ENCODE results near the gene PYM1.

Gene PYM1

DNA sequence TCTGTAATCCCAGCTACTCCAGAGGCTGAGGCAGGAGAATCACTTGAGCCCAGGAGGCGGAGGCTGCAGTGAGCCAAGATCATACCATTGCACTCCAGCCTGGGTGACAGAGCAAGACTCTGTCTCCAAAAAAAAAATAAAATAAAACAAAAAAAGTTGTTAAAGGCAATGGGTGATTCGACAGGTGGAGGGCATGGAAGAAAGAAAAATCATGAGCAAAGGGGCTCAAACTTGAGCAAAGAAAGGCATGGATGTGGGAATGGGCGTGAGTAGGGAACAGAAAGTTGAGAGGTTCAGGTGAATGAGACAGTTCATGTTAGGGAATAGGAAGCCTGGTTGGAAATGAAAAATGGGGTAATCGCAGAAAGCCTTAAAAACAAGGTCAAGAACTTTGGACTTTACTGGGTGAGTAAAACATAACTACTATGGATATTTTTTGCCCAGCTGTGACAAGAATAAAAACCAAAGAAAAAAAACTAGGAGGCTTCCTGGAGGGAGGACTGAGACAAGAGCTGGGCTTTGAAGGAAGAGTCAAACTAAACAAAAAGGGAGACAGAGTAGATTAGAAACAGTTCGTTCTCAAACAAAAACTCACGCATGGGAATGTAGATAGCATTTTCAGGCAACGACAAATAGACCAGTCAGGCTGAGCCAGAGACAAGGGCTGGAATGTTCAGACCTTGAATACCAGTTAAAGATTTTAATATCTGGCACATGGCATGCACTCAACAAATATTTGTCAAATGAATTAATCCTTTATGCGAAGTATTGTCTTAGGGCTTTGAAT lies 18.8 kb downstream of the PYM1 start:
- H3K27ac ChIP-seq (ENCODE audit: low read depth, low read length), result no peak overlapping the region
- no peak overlapping the region for H2BK5ac ChIP-seq (ENCODE audit: low read depth, low read length, poor library complexity)
- no peaks in the 10 kb centered on the region for H3K4me1 ChIP-seq (ENCODE audit: control insufficient read depth in 1 of 2, insufficient read depth in 2 of 2, low read length in 2 of 2)
- H3K18ac ChIP-seq (ENCODE audit: low read length), result no peak overlapping the region
- no peak overlapping the region for H4K8ac ChIP-seq (ENCODE audit: low read depth, low read length)
- no peak overlapping the region for H3K4me2 ChIP-seq (ENCODE audit: low read length)
- H4K91ac ChIP-seq (ENCODE audit: low read depth, low read length), result no peak overlapping the region
- H3K4ac ChIP-seq (ENCODE audit: low read depth, low read length), result no peak overlapping the region
- H3K4me3 ChIP-seq (ENCODE audit: low read depth, low read length), result no peak overlapping the region
- H2BK12ac ChIP-seq (ENCODE audit: low read length), result no peak overlapping the region
- H3K79me1 ChIP-seq (ENCODE audit: low read length), result no peaks in the 10 kb centered on the region
- no peak overlapping the region for H2AFZ ChIP-seq (ENCODE audit: insufficient read depth, low read length, poor library complexity)
- WGBS (ENCODE audit: extremely low coverage, insufficient coverage, insufficient read length), result no CpG with 5 or more reads among the region's 8 CpGs
- no peaks in the 10 kb centered on the region for H3K27me3 ChIP-seq (ENCODE audit: insufficient read depth, low read length)
- peaks cover 2% of the 10 kb centered on the region for H3K79me2 ChIP-seq (ENCODE audit: control insufficient read depth, insufficient read depth, low read length, poor library complexity)
- no peak overlapping the region for H3K23ac ChIP-seq (ENCODE audit: low read length)
- H3K14ac ChIP-seq (ENCODE audit: low read length), result no peak overlapping the region
- no peaks in the 10 kb centered on the region for H3K9me3 ChIP-seq (ENCODE audit: insufficient read depth, low read depth, low read length)
- no peak overlapping the region for H4K12ac ChIP-seq (ENCODE audit: low read depth, low read length)
- H2BK120ac ChIP-seq (ENCODE audit: insufficient read depth, low read length, poor library complexity), result no peak overlapping the region
- H3K9ac ChIP-seq (ENCODE audit: low read length), result no peak overlapping the region
- H3K36me3 ChIP-seq (ENCODE audit: control insufficient read depth in 1 of 2, insufficient read depth in 2 of 2, low read length in 2 of 2), result peaks cover 2 to 16% of the 10 kb centered on the region in 2 experiments
- DNase-seq, result no peak
- H2AK5ac ChIP-seq (ENCODE audit: low read length), result no peak overlapping the region

GRCh38 chr12:55906056-55906455 lies 21.6 kb downstream of the PYM1 start:
- Histone ChIP-seq H2BK5ac (ENCODE audit: low read depth, low read length, poor library complexity) (no peak overlapping the region), H3K14ac (ENCODE audit: low read length) (no peak overlapping the region), H3K79me2 (ENCODE audit: control insufficient read depth, insufficient read depth, low read length, poor library complexity) (no peaks in the 10 kb centered on the region), H3K79me1 (ENCODE audit: low read length) (no peaks in the 10 kb centered on the region), H3K36me3 (ENCODE audit: control insufficient read depth in 1 of 2, insufficient read depth in 2 of 2, low read length in 2 of 2) (peaks cover 19 to 29% of the 10 kb centered on the region in 2 experiments), H3K27ac (ENCODE audit: low read depth, low read length) (no peak overlapping the region), H4K91ac (ENCODE audit: low read depth, low read length) (no peak overlapping the region), H3K4me1 (ENCODE audit: control insufficient read depth in 1 of 2, insufficient read depth in 2 of 2, low read length in 2 of 2) (no peaks in the 10 kb centered on the region), H3K9me3 (ENCODE audit: insufficient read depth, low read depth, low read length) (no peaks in the 10 kb centered on the region), H3K4ac (ENCODE audit: low read depth, low read length) (no peak overlapping the region), H3K27me3 (ENCODE audit: insufficient read depth, low read length) (no peaks in the 10 kb centered on the region), H3K4me2 (ENCODE audit: low read length) (no peak overlapping the region), H3K18ac (ENCODE audit: low read length) (no peak overlapping the region), H2AK5ac (ENCODE audit: low read length) (no peak overlapping the region), H2AFZ (ENCODE audit: insufficient read depth, low read length, poor library complexity) (no peak overlapping the region), H4K8ac (ENCODE audit: low read depth, low read length) (no peak overlapping the region), H3K9ac (ENCODE audit: low read length) (no peak overlapping the region), H3K4me3 (ENCODE audit: low read depth, low read length) (no peak overlapping the region), H4K12ac (ENCODE audit: low read depth, low read length) (no peak overlapping the region), H3K23ac (ENCODE audit: low read length) (no peak overlapping the region), H2BK120ac (ENCODE audit: insufficient read depth, low read length, poor library complexity) (no peak overlapping the region), H2BK12ac (ENCODE audit: low read length) (no peak overlapping the region)
- WGBS (ENCODE audit: extremely low coverage, insufficient coverage, insufficient read length), result no CpG with 5 or more reads among the region's 1 CpG
- no peak for DNase-seq

DNA sequence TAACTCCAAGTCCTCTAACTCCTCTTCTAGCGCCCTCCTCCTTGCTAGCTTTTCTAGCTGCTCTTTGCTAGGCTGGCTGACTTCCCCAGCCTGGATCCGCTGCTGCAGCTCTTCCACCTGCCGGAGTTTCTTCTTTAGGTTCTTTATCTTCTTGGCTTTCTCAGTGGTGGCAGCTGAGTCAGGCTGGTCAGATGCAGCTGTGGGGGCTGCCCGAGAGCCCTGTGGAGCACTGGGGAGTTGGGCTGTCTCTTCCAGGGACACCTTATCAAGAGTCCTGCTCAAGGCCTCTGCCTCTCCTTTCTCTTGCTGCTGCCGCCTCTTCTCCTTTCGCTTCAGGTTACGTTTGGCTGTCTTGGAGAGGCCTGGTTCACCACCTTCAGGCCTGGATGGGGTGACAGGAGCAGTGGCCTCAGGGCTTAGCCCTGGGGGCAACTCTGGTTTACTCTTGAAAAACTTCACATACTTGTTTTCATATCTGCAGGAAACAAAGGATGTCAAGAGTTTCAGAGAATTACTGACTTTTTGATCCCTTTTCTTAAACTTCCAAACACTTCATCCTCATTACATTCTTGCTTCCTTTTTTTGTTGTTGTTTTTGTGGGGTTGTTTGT lies 25.7 kb downstream of the PYM1 start:
- no peaks in the 10 kb centered on the region for H3K79me2 ChIP-seq (ENCODE audit: control insufficient read depth, insufficient read depth, low read length, poor library complexity)
- no peak overlapping the region for H3K18ac ChIP-seq (ENCODE audit: low read length)
- no peaks in the 10 kb centered on the region for H3K27me3 ChIP-seq (ENCODE audit: insufficient read depth, low read length)
- no peaks in the 10 kb centered on the region for H3K79me1 ChIP-seq (ENCODE audit: low read length)
- H3K14ac ChIP-seq (ENCODE audit: low read length), result no peak overlapping the region
- H3K4me3 ChIP-seq (ENCODE audit: low read depth, low read length), result no peak overlapping the region
- H2BK5ac ChIP-seq (ENCODE audit: low read depth, low read length, poor library complexity), result no peak overlapping the region
- H4K12ac ChIP-seq (ENCODE audit: low read depth, low read length), result no peak overlapping the region
- H3K4ac ChIP-seq (ENCODE audit: low read depth, low read length), result no peak overlapping the region
- no peaks in the 10 kb centered on the region for H3K4me1 ChIP-seq (ENCODE audit: control insufficient read depth in 1 of 2, insufficient read depth in 2 of 2, low read length in 2 of 2)
- WGBS (ENCODE audit: extremely low coverage, insufficient coverage, insufficient read length), result no CpG with 5 or more reads among the region's 7 CpGs
- H3K9me3 ChIP-seq (ENCODE audit: insufficient read depth, low read depth, low read length), result no peaks in the 10 kb centered on the region
- H2BK120ac ChIP-seq (ENCODE audit: insufficient read depth, low read length, poor library complexity), result no peak overlapping the region
- H2BK12ac ChIP-seq (ENCODE audit: low read length), result no peak overlapping the region
- H3K9ac ChIP-seq (ENCODE audit: low read length), result no peak overlapping the region
- peaks cover 23 to 31% of the 10 kb centered on the region in 2 experiments for H3K36me3 ChIP-seq (ENCODE audit: control insufficient read depth in 1 of 2, insufficient read depth in 2 of 2, low read length in 2 of 2)
- no peak overlapping the region for H4K8ac ChIP-seq (ENCODE audit: low read depth, low read length)
- no peak overlapping the region for H3K23ac ChIP-seq (ENCODE audit: low read length)
- H3K4me2 ChIP-seq (ENCODE audit: low read length), result no peak overlapping the region
- no peak overlapping the region for H2AFZ ChIP-seq (ENCODE audit: insufficient read depth, low read length, poor library complexity)
- no peak overlapping the region for H4K91ac ChIP-seq (ENCODE audit: low read depth, low read length)
- DNase-seq, result peak; percentile 65 to 88
- H3K27ac ChIP-seq (ENCODE audit: low read depth, low read length), result no peak overlapping the region
- no peak overlapping the region for H2AK5ac ChIP-seq (ENCODE audit: low read length)

DNA sequence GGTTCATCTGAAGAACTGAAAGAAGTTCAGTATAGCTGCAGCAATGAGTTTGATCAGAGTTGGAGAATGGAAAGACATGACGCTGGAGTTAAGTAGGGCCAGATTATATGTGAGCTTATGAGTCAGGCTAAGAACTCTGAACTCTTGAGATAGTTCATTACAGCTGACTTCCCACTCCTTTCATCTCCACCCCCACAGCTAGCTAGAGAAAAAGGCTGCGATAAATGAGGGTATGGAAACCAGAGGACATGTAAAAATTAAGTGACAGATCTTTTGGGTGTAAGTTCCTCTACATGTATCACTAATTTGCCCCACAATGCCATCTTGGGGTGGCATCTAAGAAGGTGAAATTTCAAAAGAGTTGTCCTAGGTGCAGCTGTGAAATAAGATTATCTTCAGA lies 28.6 kb downstream of the PYM1 start:
- Histone ChIP-seq H4K12ac (ENCODE audit: low read depth, low read length) (no peak overlapping the region), H3K18ac (ENCODE audit: low read length) (no peak overlapping the region), H3K27me3 (ENCODE audit: insufficient read depth, low read length) (no peaks in the 10 kb centered on the region), H2BK12ac (ENCODE audit: low read length) (no peak overlapping the region), H4K91ac (ENCODE audit: low read depth, low read length) (no peak overlapping the region), H3K27ac (ENCODE audit: low read depth, low read length) (no peak overlapping the region), H3K79me2 (ENCODE audit: control insufficient read depth, insufficient read depth, low read length, poor library complexity) (no peaks in the 10 kb centered on the region), H3K9ac (ENCODE audit: low read length) (no peak overlapping the region), H2BK5ac (ENCODE audit: low read depth, low read length, poor library complexity) (no peak overlapping the region), H3K9me3 (ENCODE audit: insufficient read depth, low read depth, low read length) (no peaks in the 10 kb centered on the region), H3K23ac (ENCODE audit: low read length) (no peak overlapping the region), H2AK5ac (ENCODE audit: low read length) (no peak overlapping the region), H4K8ac (ENCODE audit: low read depth, low read length) (no peak overlapping the region), H3K36me3 (ENCODE audit: control insufficient read depth in 1 of 2, insufficient read depth in 2 of 2, low read length in 2 of 2) (peaks cover 23 to 27% of the 10 kb centered on the region in 2 experiments), H3K79me1 (ENCODE audit: low read length) (no peaks in the 10 kb centered on the region), H3K4me1 (ENCODE audit: control insufficient read depth in 1 of 2, insufficient read depth in 2 of 2, low read length in 2 of 2) (no peaks in the 10 kb centered on the region), H3K14ac (ENCODE audit: low read length) (no peak overlapping the region), H3K4me3 (ENCODE audit: low read depth, low read length) (no peak overlapping the region), H2BK120ac (ENCODE audit: insufficient read depth, low read length, poor library complexity) (no peak overlapping the region), H3K4ac (ENCODE audit: low read depth, low read length) (no peak overlapping the region), H3K4me2 (ENCODE audit: low read length) (no peak overlapping the region), H2AFZ (ENCODE audit: insufficient read depth, low read length, poor library complexity) (no peak overlapping the region)
- no CpG with 5 or more reads among the region's 2 CpGs for WGBS (ENCODE audit: extremely low coverage, insufficient coverage, insufficient read length)
- no peak for DNase-seq
